GM12875 (cell line): ENCODE results near the gene DPP6.

Experiments used
- H3K4me3 ChIP-seq: one replicate; pipeline ENCODE4 v1.5.1; 2011; ENCODE audit warnings: low read depth, low read length, control low read depth
- CTCF ChIP-seq: IDR thresholded peaks from 2 replicates; pipeline ENCODE4 v1.5.1; 2011; ENCODE audit warnings: low read depth, mild to moderate bottlenecking, control low read depth, inconsistent platforms, low read length, moderate library complexity, borderline replicate concordance; ENCODE audit not compliant: insufficient read depth

The DPP6 gene

GRCh38 chr7:154776350-154776749, 724.2 kb downstream of the DPP6 start:
- H3K4me3 ChIP-seq: no peak overlapping the region

GRCh38 chr7:154777023-154777422, 724.8 kb downstream of the DPP6 start:
- no peak overlapping the region for H3K4me3 ChIP-seq
- TF ChIP-seq CTCF: peak; percentile 6; the same call in 1 of the 2 replicates

More at GRCh38 chr7:154776350-154776749, 724.2 kb downstream of the DPP6 start:
- TF ChIP-seq CTCF: no peak

GRCh38 chr7:154777489-154777888, 725.3 kb downstream of the DPP6 start:
- no peak for TF ChIP-seq CTCF
- H3K4me3 ChIP-seq: no peak overlapping the region

- TF ChIP-seq CTCF: no peak
- H3K4me3 ChIP-seq: no peak overlapping the region
These were observed 725.7 kb downstream of the DPP6 start for GRCh38 chr7:154777908-154778307.

- no peak for TF ChIP-seq CTCF
- no peak overlapping the region for H3K4me3 ChIP-seq
These were observed 729.4 kb downstream of the DPP6 start for GRCh38 chr7:154781369-154782303.

GRCh38 chr7:154783281-154783909, 731.2 kb downstream of the DPP6 start:
- no peak for TF ChIP-seq CTCF

GRCh38 chr7:154785898-154786297, 733.7 kb downstream of the DPP6 start:
- H3K4me3 ChIP-seq: no peak overlapping the region
- TF ChIP-seq CTCF: no peak

More at GRCh38 chr7:154783281-154783909, 731.2 kb downstream of the DPP6 start:
- no peak overlapping the region for H3K4me3 ChIP-seq
